Right lobe of liver (tissue), 6 donors: Measurements from ENCODE around the gene ACP3. TPM values are rescaled to one million over a fixed set of nuclear protein-coding genes. Genes with fewer than 3 reads are reported as not detected.
"Not testable (repeated sequence)": the region's sequence is repeated elsewhere in the genome, so short reads cannot be mapped to it uniquely, and the experiment has no call there.

Source experiments
- ATAC-seq, 4 donors: fragments of 200-7000 bp; cut with Tn5 transposase; one replicate each; pipeline ENCODE4 v1.9.1; 2020; ENCODE audit warnings: mild to moderate bottlenecking in 4 of 4, moderate library complexity in 4 of 4
- DNase-seq, 3 donors: peaks; one replicate each; pipeline ENCODE4 v3.0.0-alpha.2; 2020
- H3K27ac ChIP-seq, 3 donors: fragments of 200-600 bp; one replicate each; pipeline ENCODE4 v1.8.0; 2022
- H3K27me3 ChIP-seq, 2 donors: fragments of 200-600 bp; one replicate each; pipeline ENCODE4 v1.8.0; 2022
- H3K36me3 ChIP-seq, 4 donors: fragments of 200-600 bp; sonication (generic) in 1 of 4; one replicate each; pipeline versions ENCODE4 v1.5.1 to v1.8.0; 2017 to 2022; ENCODE audit warnings: control low read depth in 1 of 4
- H3K4me1 ChIP-seq, 4 donors: fragments of 200-600 bp; sonication (generic) in 1 of 4; one replicate each; pipeline versions ENCODE4 v1.5.1 to v1.8.0; 2017 to 2022; ENCODE audit warnings: control low read depth in 1 of 4
- H3K4me3 ChIP-seq, 3 donors: fragments of 200-600 bp; one replicate each; pipeline ENCODE4 v1.8.0; 2022
- H3K9me3 ChIP-seq, 4 donors: fragments of 200-600 bp; sonication (generic) in 1 of 4; one replicate each; pipeline versions ENCODE4 v1.5.1 to v1.8.0; 2017 to 2022; ENCODE audit warnings: control low read depth in 1 of 4
- CTCF ChIP-seq, 4 donors: fragments of 200-600 bp in 3 of 4; fragments of 450-650 bp in 1 of 4; IDR thresholded peaks; one replicate each; pipeline versions ENCODE4 v1.5.1 to v1.8.0; 2016 to 2022; ENCODE audit warnings: antibody characterized with exemption in 4 of 4, mild to moderate bottlenecking in 2 of 4
- POLR2A ChIP-seq: fragments of 450-650 bp; IDR thresholded peaks from one replicate; pipeline ENCODE4 v1.6.1; 2017; ENCODE audit warnings: antibody characterized with exemption, mild to moderate bottlenecking
- WGBS: methylation state at CpG from one replicate; pipeline ENCODE4 v1.1.6; 2018; ENCODE audit warnings: low coverage, low lambda C conversion rate; ENCODE audit not compliant: insufficient coverage; ENCODE audit errors: missing lambda C conversion rate; 5-methylcytosine and 5-hydroxymethylcytosine counted together
- intact Hi-C, 2 donors: fragments of 100-400 bp; cut with DNase I; formaldehyde crosslinking; loops; one replicate each; pipeline versions ENCODE4 v1.11.2 to v1.14.1; 2022
- total RNA-seq, 6 experiments: library from RNA; depleted of rRNA in 2 of 6; stranded (reverse); fragments of >200 nt in 2 of 6; fragmentation: NEBNext Ultra II Directional in 3 of 6; extraction: Animal tissue kit (Norgen Biotek cat#: 25700) in 3 of 6; gene quantifications; one replicate each; pipeline versions ENCODE4 v1.1.0 to v1.2.4, GENCODE V29; 2016 to 2023
- donor health status: DM: no; HTN: yes; CAD: no.
- donor health status: DM: no; HTN: no; CAD: no.
- donor health status: DM: no; HTN: no; CAD: no.
- donor health status: DM: no; HTN: yes; CAD: no.
- donor health status: DM: no; HTN: yes; CAD: no.

Gene ACP3
- total RNA-seq, 6 experiments from 2014 or later: 0.12 to 0.49 (median 0.22) TPM; not detected in 1

- no peaks in the 10 kb centered on the region for H3K27me3 ChIP-seq
- no peak overlapping the region for H3K27ac ChIP-seq
- no peak overlapping the region for H3K4me3 ChIP-seq
- no peak for TF ChIP-seq CTCF (IDR thresholded peaks at IDR 0.05)
- no peak for TF ChIP-seq POLR2A
- no peaks in the 10 kb centered on the region for H3K9me3 ChIP-seq
- DNase-seq (no peak), ATAC-seq (no peak)
- no peaks in the 10 kb centered on the region for H3K4me1 ChIP-seq
- intact Hi-C loops: no loop called here
- WGBS: 71% methylated on average over 4 of the region's 4 CpGs
- H3K36me3 ChIP-seq: no peaks in the 10 kb centered on the region
These were observed 25.2 kb upstream of the ACP3 start for GRCh38 chr3:132292042-132292441.

GRCh38 chr3:132293251-132293650 lies 24.0 kb upstream of the ACP3 start:
- H3K9me3 ChIP-seq: no peaks in the 10 kb centered on the region
- H3K27me3 ChIP-seq: no peaks in the 10 kb centered on the region
- intact Hi-C loops: no loop called here
- no peaks in the 10 kb centered on the region for H3K36me3 ChIP-seq
- no peak for TF ChIP-seq POLR2A
- TF ChIP-seq CTCF (IDR thresholded peaks at IDR 0.05): no peak
- no peak overlapping the region for H3K4me3 ChIP-seq
- no peak for ATAC-seq
- no peak overlapping the region for H3K27ac ChIP-seq
- no peaks in the 10 kb centered on the region for H3K4me1 ChIP-seq
- DNase-seq: no peak

- DNase-seq: no peak
- H3K4me1 ChIP-seq: no peaks in the 10 kb centered on the region
- TF ChIP-seq POLR2A (no peak), CTCF (IDR thresholded peaks at IDR 0.05) (no peak)
- no peaks in the 10 kb centered on the region for H3K27me3 ChIP-seq
- intact Hi-C loops: no loop called here
- H3K9me3 ChIP-seq: no peaks in the 10 kb centered on the region
- H3K36me3 ChIP-seq: no peaks in the 10 kb centered on the region
- 49% methylated on average over 5 of the region's 5 CpGs for WGBS
- no peak overlapping the region for H3K27ac ChIP-seq
- ATAC-seq: no peak
- no peak overlapping the region for H3K4me3 ChIP-seq
These were observed 22.3 kb upstream of the ACP3 start for GRCh38 chr3:132294906-132295305.

- DNase-seq, H3K27ac ChIP-seq, H3K4me1 ChIP-seq, H3K36me3 ChIP-seq, intact Hi-C loops, ATAC-seq, H3K4me3 ChIP-seq, H3K9me3 ChIP-seq, H3K27me3 ChIP-seq: not testable (repeated sequence)
- 88% methylated on average over 4 of the region's 6 CpGs for WGBS
These were observed 13.6 kb upstream of the ACP3 start for GRCh38 chr3:132303336-132304201.

GRCh38 chr3:132304351-132304750 lies 12.9 kb upstream of the ACP3 start:
- DNase-seq, ATAC-seq, H3K4me3 ChIP-seq, intact Hi-C loops, H3K4me1 ChIP-seq, H3K36me3 ChIP-seq, H3K27me3 ChIP-seq, H3K9me3 ChIP-seq, H3K27ac ChIP-seq: not testable (repeated sequence)
- WGBS: 50% methylated on average over 2 of the region's 2 CpGs

- H3K4me3 ChIP-seq: not testable (repeated sequence)
These were observed 7.2 kb upstream of the ACP3 start for GRCh38 chr3:132310057-132310456.

More at GRCh38 chr3:132310057-132310456, 7.2 kb upstream of the ACP3 start:
- H3K27me3 ChIP-seq, ATAC-seq, H3K4me1 ChIP-seq, H3K36me3 ChIP-seq, H3K9me3 ChIP-seq, H3K27ac ChIP-seq, DNase-seq, intact Hi-C loops: not testable (repeated sequence)
- 85% methylated on average over 11 of the region's 11 CpGs for WGBS
